Stimulated activated CD8-positive, alpha-beta memory T cell treated with anti-CD3 and anti-CD28 coated beads, Interleukin-15, amount 100 ng/mL, for 48 hours (primary cell): ENCODE data around the gene RASA3.

Source experiments
- DNase-seq, 2 donors: peaks; one replicate each; pipeline ENCODE4 v3.0.0-alpha.2; 2020; ENCODE audit warnings: low read depth in 2 of 2

The RASA3 gene

DNA sequence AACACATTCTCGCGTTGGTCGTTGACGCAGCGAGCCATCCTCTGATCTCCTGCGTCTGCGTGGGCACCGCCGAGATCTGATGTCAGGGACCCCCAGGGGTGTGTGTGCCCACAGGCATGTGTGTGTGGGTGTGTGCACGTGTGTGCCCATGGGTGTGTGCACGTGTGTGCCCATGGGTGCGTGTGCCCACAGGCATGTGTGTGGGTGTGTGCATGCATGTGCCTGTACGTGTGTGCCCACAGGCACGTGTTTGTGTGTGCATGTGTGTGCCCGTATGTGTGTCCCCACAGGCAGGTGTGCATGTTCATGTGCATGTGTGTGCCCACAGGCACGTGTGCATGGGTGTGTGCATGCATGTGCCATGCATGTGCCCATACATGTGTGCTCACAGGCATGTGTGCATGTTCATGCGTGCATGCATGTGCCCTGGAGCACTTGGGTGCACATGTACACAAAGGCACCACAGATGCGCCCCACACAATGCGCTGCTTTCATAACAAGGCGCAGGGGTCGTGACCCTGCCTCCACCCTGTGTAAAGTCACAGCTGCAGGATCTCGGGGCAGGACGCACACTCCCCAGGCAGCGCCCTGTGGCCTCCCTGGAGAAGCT, 77.5 kb downstream of the RASA3 start:
- no peak for DNase-seq

DNA sequence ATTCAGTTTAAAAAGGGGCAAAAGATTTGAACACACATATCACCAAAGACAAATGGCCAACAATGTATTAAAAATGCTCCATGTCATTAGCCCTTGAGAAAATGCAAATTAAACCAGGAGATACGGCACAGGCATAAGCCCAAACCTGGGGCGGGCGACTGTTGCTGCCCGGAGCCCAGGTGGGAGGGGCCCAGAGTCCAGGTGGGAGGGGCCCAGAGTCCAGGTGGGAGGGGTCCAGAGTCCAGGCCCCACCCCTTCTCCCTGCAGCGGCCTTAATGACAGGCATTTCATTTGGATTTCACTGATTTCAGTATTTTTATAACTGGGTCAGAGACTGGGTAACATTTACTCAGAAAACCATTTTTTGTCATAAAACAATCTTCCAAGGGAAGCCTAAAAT, 78.2 kb downstream of the RASA3 start:
- no peak for DNase-seq

- DNase-seq, result no peak
Observed at GRCh38 chr13:114053026-114053425, 79.4 kb downstream of the RASA3 start.

DNA sequence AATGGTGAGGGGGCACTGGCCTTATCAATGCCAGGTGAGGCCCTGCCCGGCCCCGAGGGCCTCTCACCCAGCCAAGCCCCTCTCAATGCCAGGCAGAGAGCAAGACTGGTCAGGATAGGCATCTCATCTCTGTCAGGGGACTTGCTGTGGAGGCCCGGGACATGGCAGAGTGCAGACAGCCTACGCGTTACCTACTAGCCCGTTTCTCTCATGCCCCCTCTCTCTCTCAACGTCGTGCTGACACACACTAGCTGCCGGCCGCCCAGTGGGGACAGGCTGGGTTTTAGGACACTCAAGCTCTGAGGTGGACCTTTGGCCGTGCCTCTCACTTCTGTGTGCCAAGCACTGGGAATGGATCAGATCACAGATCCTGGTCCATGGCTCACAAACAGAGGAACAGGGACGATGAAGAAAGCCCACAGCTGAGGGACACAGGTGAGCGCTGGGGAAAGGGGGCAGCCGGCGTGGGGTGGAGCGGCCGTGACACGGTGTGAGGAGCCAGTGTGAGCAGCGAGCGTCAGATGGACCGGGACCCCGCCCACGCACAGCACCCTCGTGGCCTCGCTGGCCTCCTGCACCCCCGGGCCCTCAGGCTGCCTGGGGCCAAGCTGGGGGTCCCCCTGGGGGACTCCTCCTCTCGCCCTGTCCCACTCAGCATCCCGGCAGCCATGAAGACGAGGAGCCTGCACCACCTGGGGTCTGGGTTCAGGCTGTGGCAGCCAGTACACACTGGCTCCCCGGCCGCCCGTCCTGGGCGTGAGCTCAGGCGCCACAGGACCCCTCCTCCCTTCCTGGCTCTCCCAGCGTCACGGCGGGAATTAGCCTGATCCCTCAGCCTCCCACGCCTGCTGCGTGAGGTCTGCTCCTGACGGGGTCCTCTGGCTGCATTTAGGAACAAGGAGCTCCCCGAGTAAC, 81.6 kb downstream of the RASA3 start:
- DNase-seq, result no peak

GRCh38 chr13:114049626-114050101, 82.8 kb downstream of the RASA3 start:
- no peak for DNase-seq

DNA sequence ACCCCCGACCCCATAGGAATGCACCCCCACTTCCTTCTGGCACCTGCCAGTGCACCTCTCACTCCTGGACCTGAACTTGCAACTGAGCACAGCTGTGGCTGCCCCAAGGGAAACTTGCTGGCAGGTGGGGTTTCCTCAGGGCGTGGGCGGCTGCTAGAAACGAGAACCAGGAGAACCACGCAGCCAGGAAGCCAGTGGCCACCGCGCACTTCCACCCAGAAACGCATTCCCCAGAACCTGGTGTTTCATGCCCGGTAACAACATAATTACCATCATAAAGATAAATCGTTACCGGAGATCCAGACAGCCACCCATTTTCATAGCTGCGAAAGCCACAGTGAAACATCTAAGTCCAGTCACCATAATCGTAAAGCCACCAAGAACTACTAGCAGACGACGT, 83.4 kb downstream of the RASA3 start:
- peak; percentile 63 to 67 for DNase-seq

GRCh38 chr13:114048443-114048842, 84.0 kb downstream of the RASA3 start:
- DNase-seq, result no peak

DNA sequence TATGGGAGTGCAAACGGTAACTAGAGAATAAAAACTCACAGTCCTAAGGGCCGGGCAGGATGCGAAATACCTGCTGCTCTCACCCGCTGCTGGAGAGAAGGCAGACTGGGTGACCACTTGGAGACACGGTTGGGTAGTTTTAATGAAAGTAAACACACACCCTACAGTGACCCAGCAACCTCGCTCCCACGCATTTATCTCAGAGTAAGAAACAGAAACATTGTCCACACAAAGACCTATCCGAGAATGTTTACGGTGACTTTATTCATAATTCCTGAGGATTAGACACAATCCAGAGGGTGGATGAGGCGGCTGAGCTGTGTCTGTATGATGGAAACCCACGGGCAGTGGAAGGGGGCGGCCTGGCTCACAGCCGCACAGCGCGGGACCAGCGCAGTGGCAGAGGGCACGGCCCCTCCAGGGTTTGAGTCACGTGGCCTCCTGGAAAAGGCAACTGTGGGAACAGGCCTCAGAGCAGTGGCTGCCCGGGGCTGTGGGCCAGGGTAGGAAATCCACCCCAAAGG, 85.0 kb downstream of the RASA3 start:
- no peak for DNase-seq

DNA sequence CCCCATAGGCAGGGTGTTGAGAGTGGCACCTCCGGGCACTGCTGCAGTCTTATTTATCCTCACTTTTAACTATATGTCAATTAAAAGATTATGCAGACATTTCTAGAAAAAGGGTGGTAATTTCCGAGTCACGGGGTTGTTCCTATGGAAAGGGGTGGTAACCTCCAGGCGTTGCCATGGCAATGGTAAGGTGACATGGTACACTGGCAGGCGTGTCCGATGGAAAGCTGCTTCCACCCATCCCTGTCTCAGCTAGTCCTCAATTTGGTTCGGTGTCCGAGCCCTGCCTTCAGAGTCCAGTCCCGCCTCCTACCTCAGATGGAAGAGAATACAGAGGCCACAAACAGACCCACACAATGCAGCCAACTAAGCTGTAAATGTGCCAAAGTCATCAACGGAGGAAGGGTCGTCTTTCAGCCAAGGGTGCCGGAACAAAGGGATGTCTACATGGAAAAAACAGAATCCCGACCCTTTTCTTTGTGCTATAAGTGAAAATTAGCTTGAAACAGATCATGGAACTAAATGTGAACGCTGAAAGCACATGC, 85.9 kb downstream of the RASA3 start:
- DNase-seq, result no peak

DNA sequence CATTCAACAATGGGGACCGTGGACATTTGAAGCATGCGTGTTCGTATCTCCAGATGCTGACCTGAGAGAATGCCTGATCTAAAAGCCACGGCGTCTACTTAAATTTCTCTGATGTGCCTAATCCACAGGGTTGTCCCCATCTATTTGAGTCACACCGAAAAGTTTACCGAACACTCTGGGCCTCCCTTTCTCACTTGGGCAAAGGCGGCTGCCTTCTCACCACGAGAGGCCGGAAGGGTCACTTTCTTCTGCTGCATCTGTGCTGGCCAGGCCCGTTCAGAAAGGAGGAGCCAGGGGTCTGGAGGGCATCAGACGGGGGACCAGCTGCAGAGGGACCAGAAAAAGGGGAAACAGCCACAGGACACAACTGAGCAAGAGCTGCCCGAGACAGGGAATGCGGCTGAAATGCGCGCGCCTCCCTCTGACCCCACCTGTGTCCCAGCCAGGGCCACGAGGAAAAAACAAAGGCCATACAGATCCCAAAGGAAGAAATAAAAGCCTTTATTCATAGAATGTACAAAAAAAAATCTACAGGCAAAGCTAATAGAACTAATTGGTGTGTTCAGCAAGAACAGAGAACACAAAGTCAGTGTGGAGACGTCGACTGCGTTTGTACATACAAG, 87.2 kb downstream of the RASA3 start:
- no peak for DNase-seq

DNA sequence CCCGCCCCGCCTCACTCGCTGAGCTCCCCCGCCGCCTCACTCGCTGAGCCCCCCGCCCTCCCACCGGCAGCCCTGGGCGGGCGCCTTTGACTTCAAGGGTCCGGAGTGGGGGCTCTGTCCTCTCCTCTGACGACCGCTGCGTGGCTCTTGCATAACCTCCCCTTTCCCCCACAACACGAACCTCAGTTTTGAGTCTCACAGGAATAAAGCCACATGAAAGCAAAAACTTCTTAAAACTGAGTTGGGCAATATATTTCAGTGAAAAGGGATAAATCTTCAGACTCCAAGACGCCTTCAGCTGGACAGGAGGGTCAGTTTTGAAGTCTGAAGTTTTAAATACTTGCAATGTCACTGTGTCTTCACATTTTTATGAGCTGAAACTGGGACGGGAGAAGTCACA, 87.9 kb downstream of the RASA3 start:
- DNase-seq, result no peak

- DNase-seq, result no peak
Observed at GRCh38 chr13:114043421-114044053, 88.9 kb downstream of the RASA3 start.

GRCh38 chr13:114042066-114042815, 90.2 kb downstream of the RASA3 start:
- no peak for DNase-seq

DNA sequence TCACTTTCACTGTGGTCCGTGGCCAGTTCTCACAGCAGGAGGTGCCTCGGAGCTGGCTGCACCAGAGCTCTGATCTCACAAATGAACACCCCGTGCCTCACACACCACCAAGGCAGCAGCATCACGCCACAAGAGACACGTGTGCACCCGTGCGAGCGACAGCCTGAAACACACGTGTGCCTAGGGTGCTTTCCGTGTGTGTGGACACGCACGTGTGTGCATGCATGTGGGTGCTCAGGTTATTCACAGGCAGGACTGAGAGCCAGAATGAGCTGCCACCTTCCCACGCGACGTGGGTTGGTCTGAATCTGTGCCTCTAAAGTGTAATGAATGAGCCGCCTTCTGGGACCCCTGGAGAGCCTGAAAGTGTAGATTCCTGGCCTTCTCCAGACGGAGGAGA, 90.9 kb downstream of the RASA3 start:
- DNase-seq, result no peak

DNA sequence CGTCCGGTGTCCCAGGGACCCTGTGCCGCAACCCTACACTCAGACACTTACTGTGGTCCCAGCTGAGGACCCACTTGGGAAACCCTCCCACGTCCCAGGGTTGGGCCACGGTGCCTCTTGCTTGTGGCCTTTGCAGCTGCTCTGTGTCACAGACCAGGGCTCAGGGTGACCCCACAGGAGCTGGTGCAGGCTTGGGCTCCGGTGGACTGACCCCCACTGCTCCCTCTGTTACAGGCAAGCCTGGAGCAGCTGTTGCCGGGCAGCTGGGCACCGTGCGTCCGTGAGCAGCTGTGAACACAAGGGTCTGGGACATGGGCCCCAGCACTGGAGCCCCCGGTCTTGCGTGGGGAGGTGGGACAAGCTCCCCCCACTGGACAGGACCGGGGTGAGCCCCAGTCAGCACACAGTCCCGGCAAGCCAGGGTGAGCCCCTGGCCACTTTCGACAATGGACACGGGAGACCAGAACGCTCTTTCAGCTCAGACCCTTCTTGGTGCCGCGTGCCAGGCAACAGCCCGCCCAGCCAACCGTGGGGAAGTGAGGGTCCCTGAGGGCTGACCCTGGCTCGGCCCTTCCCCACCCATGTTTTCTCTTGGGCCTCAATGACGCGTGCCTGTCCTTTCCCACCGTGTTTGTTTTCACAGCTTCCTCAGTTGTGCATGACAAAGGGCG, 92.8 kb downstream of the RASA3 start:
- no peak for DNase-seq

DNA sequence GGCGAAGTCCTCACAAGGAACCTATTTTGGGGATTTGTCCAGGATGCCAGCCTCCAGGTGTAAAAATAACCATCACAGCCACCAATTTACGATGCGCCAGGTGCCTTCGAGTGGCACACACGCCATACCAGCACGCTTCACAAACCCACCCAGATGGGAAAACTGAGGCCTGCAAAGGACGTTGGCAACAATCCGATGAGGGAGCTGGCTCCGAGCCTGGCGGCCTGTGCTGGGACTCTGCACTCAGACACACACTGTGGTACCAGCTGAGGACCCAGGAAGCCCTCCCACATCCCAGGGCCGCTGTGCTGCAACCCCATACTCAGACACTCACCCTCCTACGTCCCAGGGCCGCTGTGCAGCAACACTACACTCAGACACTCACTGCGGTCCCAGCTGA, 93.5 kb downstream of the RASA3 start:
- no peak for DNase-seq

- no peak for DNase-seq
Observed at GRCh38 chr13:114038211-114038613, 94.2 kb downstream of the RASA3 start.

DNA sequence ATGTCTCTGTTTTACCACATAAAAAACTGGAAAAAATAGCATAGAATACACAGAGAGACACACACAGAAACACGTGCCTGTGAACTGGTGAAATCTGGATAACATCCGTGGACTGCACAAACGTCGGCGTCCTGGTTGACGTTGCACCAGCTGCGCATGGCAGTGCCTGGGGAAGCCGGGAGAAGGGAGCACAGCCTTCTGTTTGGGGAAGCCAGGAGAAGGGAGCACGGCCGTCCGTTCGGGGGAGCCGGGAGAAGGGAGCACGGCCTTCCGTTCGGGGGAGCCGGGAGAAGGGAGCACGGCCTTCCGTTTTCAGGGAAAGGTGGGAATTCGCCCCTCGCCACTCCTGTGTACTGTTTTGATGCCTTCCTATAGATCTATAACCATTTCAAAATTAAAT, 94.7 kb downstream of the RASA3 start:
- DNase-seq, result no peak

- no peak for DNase-seq
Observed at GRCh38 chr13:114035583-114036531, 96.6 kb downstream of the RASA3 start.
